Esophagus mucosa (tissue), 1 donor: ENCODE data around the gene GRHL3. TPM values are rescaled to one million over a fixed set of nuclear protein-coding genes. Genes with fewer than 3 reads are reported as not detected.
A peak's percentile ranks its signal among the peaks of the same experiment; 100 is the strongest.

ENCODE experiments used
- ATAC-seq: fragments of 200-7000 bp; cut with Tn5 transposase; one replicate; pipeline ENCODE4 v1.9.1; 2020
- total RNA-seq: library from RNA; stranded (reverse); gene quantifications from one replicate; pipeline ENCODE4 v1.2.4, GENCODE V29; 2023
- donor health status: DM: yes; HTN: yes; CAD: no.

GRHL3 gene
- total RNA-seq, 1 donor from 2014 or later = 177 TPM

DNA sequence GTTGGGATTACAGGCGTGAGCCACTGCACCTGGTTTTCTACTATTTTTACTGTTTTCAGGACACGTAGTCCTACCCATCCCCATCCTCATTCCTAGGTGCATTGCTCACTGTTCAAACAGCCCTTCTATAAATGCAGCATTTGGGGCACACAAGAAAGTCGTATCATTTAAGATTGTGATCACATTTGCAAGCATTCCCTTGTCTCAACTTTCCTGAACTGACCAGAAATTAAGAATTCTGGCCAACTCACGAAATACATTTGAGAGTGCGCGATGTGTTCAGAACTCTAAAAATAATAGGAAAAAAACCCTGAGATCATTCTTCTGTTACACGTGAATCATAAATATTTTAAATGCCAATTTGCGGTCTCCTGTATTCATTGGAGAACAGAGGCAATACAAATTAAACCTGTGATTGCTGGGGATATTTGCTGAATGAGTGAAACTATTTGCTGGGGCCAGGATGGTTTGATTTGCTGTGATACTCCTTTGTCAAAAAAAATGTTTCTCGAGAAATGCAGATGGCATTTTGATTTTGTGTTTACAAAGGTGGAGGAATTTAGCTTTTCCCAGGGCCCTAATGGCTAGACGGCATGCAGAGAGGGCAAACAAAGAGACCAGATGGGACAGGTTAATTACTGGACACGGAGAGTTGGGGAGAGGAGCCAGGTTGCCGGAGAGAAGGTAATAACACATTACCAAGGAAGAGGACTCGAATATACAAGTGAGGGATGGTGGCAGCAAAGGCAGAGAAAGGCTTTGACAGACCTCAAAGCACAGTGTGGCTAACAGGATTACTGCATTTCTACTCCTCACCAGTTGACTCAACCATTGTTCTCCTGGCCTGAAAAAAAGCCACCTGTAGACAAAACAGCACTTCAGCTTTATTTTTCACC is 56.0 kb downstream of the GRHL3 start:
- no peak for ATAC-seq

DNA sequence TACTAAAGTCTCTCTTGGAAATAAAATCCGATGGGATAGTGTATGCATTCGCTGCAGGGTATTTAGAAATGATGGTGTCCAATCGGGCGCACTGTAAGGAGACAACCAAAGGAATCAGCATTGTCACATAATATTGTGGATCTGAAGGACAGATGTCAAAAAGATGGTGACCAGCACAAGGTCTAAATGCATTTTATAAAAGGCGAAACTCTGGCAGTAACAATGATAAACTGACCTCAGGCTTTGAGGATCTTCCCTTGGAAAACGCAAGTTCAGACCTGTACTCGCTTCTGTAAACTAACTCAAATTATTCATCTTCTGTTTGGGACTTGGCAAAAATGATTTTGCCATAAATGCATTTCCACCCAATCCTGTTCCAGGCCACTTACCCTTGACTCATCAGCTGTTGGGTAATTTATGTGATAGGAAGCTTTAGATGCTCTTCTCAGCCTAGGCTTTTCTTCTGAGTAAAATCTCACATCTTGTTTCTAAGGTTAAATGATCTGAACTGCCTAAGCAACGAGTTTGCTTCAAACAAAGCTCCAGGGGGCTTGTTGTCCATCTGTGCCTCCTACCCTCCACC is 60.7 kb downstream of the GRHL3 start:
- ATAC-seq = peak; percentile 56

DNA sequence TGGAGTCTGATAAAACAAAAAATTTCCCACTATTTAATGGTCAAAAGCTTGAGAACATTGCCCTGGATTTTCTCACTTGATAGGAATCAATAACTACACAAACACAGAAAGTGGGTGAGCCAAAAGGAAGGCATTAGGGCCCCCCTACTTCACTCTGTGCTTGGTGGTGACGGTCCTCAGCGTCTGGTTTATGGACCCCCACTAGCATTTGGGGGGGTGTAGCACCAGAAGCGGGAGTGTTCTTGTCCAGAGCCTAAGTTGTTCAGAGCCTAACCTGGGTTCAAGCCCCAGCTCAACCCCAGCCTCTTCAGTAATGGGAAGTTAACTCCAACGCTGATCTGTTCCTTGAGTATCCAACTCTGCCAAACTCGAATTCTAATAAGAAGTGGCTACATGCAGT is 61.4 kb downstream of the GRHL3 start:
- no peak for ATAC-seq

DNA sequence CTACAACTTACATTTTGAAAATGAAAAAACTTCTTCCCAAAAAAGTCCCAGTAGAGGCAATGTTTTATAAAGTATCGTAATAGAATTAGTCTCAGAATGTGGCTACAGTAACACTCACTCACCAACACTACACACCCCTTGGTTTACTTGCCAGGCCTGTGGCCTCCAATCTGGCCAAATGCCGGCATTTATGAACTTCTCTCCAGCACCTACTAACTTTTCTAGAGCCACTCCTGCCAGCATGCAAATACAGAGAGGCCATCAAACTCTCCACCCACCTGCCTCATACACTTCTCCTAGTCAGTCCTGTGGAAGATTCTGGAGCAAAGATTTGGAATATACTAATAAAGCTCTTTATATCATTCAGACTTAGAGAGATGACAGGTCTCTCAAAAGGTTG is 62.1 kb downstream of the GRHL3 start:
- ATAC-seq = peak; percentile 5

DNA sequence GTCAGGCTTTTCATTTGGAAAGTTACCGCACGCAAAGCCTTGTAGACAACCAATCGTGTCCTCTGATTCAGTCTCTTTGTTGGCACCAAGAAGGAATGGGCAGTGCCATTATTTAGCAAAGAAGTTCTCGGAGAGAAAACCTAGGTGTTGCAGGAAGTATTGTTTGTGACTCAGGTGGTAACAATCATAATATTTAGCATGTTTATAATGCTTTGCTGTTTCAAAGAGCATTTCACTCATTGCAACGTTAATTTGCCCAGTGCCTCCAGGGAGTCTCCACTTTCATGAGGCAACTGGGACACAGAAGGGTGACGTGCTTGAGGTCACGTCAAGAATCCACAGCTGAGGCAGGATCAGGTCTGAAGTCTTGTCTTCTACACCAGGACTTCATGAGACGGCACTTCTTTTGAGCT is 63.0 kb downstream of the GRHL3 start:
- peak; percentile 63 for ATAC-seq

DNA sequence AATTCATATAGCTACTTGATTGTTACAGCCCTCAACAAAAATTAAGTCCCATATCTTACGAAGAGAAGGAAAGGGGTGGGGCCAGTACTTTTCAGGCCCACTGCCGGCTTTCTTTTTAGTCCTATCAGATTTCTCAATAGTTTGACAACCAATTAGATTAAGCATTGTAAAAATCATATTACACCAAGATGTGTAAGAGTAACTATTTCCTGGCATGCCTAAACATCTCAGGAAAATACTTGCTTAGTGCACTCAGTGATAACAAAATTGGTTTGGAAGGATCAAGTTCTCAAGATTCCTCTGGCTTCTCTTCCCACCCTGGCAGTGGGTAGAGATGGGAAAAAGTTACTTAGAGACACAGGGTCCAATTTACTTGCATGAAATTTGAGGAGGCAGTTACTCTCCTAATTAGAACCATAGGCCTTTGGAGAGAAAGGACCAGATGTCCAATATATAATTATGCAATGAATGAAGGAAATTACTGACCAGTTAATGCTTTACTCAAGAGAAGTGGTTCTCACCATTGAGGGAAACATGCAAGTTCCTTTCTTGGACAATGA is 64.3 kb downstream of the GRHL3 start:
- no peak for ATAC-seq

DNA sequence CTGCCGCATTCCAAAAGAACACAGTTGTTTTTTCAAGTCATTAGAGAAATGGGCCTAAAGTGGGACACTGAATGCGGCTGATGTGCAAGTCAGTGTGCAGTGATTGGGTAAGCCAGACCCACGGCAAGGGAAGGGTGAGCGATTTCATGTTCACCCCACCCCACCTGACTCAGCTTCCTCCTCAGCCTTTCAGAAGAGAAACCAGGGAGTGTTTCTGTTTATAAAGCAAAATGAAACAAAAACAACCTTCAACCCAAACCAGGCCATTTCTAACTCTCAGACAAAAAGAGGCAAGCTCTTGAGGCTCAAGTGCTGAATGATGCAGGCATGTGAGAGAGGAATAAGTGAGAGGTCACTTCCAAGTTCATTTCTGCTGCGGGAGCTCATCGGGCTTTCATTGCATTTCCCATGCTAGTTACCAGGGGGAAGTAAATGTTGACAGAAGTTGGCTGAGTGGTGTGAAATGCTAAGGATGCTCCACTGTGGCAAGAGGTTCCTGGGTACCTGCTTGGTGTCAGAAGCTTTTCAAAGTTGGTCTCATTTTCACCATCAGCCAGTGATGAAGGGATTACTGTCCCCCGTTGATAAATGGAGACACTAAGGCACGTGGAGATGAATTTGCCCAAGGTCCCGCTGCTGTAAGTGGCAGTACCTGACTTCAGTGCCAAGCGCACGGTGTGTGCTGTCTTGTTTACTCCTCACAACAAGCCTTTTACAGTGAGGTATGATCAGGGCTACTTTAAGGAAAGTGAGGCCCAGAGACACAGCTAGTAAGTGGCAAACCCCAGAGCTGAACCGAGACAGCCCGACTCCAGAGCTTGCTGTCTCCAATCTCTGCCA is 65.3 kb downstream of the GRHL3 start:
- peak; percentile 67 for ATAC-seq

DNA sequence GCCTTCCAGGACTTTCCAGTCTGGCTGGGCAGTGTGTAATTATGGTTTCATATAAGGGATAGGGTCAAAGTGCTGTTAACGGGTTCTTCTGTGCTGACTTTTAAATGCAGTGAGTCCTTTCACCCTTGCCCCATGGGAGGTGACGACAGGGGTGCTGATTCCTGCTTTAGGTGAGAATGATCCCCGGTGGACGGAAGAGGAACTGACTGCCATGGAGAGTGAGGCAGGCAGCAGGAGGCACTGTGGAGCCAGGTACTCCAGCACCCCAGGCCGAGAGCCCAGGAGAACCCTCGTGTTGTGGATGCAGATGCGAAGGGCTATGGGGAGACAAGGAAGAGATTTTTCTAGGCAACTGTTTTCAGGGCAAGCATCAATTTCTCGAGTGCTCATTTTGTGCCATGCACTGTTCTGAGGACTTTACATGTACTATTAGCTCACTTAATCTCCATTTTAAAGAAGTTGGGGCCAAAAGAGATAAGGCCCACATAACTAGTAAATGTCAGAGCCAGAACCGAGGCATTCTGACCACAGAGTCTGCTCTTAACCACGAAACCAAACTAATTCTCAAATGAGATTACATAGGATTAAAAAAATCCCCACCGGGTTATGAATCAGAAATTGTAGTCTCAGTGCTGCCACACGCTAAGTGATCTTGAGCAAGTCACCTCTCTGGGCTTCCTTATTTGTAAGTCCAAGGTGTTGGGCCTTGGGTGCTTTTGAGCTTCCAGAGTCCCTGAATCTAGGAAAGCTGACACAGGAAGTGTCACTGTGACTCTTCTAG is 66.2 kb downstream of the GRHL3 start:
- peak; percentile 54 for ATAC-seq

DNA sequence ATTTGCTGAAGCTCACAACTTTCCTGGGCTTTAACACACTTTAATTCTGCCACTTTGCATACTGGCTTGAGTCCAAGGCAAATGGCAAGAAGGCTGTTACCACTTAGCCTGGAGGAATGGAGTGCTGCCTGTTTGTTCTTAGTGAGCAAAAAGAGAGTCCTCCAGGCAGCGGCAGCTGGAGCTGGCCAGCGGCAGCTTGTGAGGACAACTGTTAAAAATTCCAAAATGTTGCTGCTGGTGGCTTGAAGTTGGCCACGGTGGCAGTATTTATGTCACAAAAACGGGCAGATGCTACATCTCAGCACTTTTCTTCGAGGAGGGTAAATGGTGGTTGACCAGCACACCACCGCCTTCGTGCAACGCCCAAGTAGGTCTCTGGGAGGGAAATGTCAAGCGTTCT is 67.1 kb downstream of the GRHL3 start:
- no peak for ATAC-seq

DNA sequence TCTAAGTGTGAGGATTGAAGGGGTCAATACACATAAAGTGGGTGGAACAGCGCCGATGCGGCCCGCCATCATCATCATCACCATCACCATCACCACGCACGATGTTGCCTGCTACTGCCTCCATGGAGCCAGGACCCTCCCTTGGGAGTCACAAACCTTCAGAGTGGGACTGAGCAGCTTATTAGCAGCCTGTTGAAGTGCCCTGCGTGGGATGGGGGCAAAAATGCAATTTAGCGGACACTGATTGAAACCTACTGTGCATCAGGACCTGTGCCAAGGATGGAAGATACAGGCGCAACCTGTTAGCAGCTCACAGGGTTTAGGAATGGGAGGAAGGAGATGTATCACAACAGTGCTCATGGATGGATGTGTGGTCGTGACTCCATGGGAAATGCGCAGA is 67.8 kb downstream of the GRHL3 start:
- ATAC-seq = no peak

DNA sequence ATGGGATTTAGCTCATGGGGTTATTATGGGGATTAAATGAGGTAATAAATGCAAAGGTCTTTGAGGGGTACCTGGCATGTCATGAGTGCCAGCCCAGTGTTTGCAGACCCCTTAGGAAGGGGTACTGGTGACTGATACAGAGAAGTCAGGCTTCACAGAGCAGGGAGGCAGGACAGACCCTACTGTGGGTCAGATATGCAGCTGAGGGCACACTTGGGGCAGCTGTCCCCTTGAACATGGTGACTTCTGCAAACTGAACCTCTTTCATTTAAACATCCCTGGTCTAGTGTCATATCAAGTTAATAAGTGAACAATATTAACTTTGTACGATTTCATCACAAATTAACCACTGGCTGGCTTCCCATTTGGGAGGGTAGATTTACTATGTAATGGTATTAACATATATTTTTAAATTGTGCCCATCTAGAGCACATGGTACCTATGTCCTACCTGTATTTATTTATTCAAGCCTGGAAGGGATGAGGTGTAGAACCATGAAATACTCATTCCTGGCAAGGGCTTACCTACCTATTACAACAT is 68.5 kb downstream of the GRHL3 start:
- ATAC-seq = no peak

DNA sequence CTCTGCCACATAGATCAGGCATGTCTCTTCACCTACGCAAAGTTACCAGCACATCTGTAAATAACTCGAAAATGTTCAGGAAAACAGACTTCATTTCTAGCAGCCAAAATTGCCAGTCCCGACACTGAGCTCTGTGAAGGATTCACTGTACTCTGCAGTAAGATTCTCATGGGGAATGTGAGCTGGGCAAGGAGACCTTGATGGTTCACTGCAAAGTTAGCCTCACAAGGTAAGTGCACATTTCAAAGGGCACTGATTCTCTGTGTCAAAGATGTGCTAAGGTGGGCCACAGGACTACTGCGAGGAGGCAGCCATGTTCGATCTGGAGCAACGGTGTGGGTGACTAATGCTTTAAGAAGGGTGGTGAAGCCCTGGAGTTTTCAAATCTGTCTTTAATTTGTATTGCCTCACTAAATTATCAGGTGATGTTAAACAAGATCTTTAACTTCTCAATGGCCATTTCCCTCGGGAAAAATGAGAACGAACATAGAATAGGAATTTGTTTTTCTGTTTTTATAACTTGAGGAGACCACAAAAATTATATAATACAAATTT is 69.3 kb downstream of the GRHL3 start:
- ATAC-seq = no peak

DNA sequence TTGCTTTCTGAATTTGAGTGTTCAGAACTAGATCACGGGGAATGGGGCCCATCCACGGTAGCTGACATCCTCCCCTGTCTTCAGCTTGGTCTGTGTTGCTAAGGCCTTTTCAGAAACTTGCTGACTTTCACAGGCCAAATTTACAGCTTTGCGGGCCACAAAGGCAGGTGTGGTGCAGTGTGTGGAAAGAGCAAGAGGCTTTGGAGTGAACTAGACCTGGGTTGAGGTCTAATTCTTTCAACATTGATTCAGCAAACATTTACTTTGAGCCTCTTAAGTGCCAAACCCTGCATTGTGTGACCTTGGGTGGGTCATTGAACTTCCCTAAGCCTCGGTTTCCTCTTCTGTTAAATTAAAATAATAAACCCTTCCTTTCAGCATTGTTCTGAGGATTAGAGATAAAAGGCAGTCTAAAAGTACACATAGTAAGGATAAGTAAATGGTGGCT is 70.1 kb downstream of the GRHL3 start:
- peak; percentile 56 for ATAC-seq

DNA sequence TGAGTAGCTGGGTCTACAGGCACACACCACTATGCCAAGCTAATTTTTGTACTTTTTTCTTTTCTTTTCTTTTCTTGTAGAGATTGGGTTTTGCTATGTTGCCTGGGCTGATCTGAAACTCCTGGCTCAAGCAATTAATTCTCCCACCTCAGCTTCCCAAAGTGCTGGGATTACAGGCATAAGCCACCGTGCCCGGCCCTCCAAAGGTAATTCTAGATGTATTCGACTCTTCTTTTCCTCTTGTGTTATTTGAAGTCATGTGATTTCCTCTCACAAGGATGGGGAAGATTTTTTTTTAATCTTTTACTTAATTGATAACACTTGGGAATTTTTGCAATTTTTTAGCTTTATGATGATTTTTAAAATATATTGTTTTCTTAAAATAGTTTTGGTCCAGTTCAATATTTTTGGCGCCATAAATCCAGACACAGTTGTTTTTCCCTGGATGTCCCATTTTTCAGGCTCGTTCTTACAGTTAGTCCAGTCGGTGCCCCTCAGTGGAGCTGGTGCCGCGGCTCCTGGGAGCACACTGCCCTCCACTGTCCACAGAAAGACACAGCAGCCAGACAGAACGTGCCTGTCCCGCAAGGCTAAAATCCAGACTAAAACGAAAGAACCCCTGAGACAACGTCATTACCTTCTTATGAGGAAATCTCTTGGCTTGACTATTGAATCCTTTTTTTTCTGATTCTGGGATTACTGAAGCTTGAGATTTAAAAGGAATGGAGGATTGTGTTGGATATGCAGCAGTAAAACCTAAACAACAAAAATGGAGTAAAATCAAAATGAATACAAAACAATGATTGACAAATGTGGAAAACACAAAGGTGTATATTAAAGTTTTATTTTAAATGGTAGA is 72.0 kb downstream of the GRHL3 start:
- peak; percentile 72 for ATAC-seq

DNA sequence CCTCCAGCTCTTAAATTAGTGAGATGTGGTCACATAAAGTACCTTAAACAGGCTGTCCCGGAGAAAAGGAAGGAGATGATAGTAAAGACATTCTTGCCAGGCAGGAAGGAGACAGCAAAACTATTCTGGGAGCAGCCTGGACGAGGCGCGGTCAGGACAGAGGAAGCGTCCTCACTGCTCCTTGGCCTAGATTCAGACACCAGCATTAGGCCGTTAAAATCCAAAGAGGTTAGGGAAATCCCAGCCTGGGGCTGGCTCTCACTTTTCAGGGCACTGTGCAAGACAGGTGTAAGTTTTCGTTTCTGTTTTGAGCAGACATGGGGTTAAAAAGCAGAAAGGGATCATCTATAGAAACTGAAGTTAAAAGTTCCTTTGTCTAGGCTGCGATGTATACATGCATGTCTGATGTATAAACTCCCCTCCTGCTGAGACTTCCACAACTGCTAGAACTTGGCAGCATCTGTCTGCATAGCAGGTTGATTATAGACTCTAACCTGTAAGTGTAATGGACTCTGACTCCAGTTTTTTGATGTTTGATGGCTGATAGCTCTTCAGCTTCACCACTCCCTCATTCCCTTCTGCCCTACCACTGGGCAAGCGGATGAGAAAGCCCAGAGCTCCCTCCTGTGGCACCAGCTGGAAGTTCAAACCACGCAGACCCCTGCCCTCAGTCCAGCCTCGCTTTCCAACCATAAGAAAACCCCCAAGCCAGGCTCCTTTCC is 72.9 kb downstream of the GRHL3 start:
- peak; percentile 56 for ATAC-seq

DNA sequence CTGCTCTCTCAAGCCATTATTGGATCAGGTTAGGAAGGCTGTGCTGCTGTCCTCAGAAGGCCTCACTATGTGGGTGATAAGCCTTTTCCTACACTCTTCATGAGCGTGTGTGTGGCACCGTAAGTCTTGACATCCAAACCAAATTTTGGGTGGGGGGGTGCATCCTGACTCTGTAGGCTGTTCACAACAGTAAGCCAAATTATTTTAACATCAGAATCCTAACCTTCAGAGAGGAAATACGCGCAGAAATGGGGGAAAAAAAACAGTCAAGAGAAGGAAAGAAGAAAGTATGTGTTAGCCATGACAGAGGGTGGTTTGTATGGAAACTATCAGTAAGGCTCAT is 73.4 kb downstream of the GRHL3 start:
- no peak for ATAC-seq

DNA sequence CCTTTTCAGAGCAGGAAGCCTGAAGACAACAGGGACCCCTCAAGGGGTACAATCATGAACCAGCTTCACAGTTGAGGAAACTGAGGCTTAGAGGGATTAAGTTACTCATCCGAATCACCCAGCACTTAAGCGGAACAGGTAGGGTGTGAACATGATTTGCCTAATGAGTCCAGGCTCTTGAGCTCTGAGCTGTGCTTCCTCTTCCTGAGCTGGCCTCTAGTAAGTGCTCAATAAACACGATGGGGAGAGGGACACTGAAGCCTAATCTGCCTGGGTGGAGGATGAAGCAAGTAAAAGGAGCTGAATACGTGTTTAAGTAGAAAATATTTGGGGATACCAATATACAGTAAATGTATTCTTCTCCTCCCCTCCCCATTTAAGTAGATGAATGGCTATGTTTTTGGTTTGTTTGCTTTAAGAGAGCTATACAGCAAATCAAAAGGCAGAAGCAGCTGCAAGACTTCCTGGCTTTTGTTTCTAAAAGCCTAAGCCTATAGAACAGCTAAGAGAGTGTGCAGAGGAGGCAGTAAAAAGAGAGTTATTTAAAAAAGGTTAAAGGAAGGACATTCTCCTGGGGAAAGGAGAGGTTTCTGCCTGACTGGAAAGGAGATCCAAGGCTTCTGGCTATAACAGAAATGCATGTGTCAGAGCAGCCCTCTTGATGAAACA is 74.0 kb downstream of the GRHL3 start:
- ATAC-seq = peak; percentile 65

DNA sequence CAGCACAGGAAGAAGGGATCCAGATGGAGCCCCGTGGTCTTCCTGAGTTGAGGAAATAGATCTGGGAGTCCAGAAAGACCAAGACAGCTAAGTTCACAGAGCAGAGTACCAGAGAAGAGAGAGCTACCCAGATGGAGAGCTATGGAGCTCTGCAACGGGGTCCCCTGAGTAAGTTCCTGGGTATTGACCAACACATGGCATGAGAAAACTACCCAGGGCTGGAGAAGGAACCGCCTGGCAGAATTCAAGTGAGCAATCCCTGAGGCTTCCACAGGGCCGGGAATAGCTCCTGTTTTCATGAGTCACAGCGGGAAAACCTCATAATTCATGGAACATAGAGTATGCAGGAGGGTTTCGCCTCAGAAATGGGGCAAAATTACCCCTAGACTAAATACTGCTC is 74.7 kb downstream of the GRHL3 start:
- ATAC-seq = no peak

DNA sequence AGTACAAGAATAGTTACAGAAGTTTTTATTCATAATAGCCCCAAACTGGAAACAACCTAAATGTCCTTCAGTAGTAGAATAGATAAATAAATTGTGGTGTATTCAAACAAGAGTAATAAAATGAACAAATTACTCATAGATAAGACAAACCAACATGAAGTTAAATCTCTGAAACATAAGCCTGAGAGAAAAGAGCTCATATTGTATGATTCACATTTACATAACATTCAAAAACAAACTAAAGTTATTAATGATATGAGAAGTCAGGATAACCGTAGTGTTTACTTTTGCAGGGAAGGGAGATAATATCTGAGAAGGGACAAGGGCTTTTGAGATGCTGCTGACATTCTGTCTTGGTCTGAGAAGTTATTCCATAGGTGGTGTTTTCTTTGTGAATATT is 80.9 kb downstream of the GRHL3 start:
- ATAC-seq = no peak
